ENCODE data around the gene COL21A1. TPM values are rescaled to one million over a fixed set of nuclear protein-coding genes. Genes with fewer than 3 reads are reported as not detected.
A peak's percentile ranks its signal among the peaks of the same experiment; 100 is the strongest.

COL21A1 gene
- polyA plus RNA-seq, 1 donor: 103 TPM

- DNase-seq: no peak
Measured at GRCh38 chr6:56104591-56104990, 142.8 kb downstream of the COL21A1 start.

- DNase-seq: no peak
Measured at GRCh38 chr6:56102216-56102615, 145.2 kb downstream of the COL21A1 start.

- no peak for DNase-seq
Measured at GRCh38 chr6:56101141-56101553, 146.2 kb downstream of the COL21A1 start.

- DNase-seq: no peak
Measured at GRCh38 chr6:56096946-56097621, 150.3 kb downstream of the COL21A1 start.

- DNase-seq: no peak
Measured at GRCh38 chr6:56096541-56096940, 150.8 kb downstream of the COL21A1 start.

GRCh38 chr6:56093776-56094175 lies 153.6 kb downstream of the COL21A1 start:
- no peak for DNase-seq

GRCh38 chr6:56091159-56091869 lies 156.1 kb downstream of the COL21A1 start:
- no peak for DNase-seq

GRCh38 chr6:56088641-56089040 lies 158.7 kb downstream of the COL21A1 start:
- DNase-seq: no peak

- DNase-seq: no peak
Measured at GRCh38 chr6:56087421-56087820, 160.0 kb downstream of the COL21A1 start.

GRCh38 chr6:56079751-56080540 lies 167.4 kb downstream of the COL21A1 start:
- DNase-seq: no peak

GRCh38 chr6:56076033-56076432 lies 171.3 kb downstream of the COL21A1 start:
- DNase-seq: no peak

- no peak for DNase-seq
Measured at GRCh38 chr6:56073761-56074160, 173.6 kb downstream of the COL21A1 start.

GRCh38 chr6:56073315-56073714 lies 174.1 kb downstream of the COL21A1 start:
- DNase-seq: no peak

- no peak for DNase-seq
Measured at GRCh38 chr6:56072856-56073255, 174.5 kb downstream of the COL21A1 start.

GRCh38 chr6:56065408-56065807 lies 182.0 kb downstream of the COL21A1 start:
- no peak for DNase-seq

GRCh38 chr6:56062836-56063235 lies 184.5 kb downstream of the COL21A1 start:
- DNase-seq: peak; percentile 56

- no peak for DNase-seq
Measured at GRCh38 chr6:56058636-56059035, 188.7 kb downstream of the COL21A1 start.

- DNase-seq: no peak
Measured at GRCh38 chr6:56055081-56055704, 192.2 kb downstream of the COL21A1 start.

GRCh38 chr6:56051202-56051598 lies 196.2 kb downstream of the COL21A1 start:
- no peak for DNase-seq

GRCh38 chr6:56050530-56051201 lies 196.7 kb downstream of the COL21A1 start:
- DNase-seq: no peak

- DNase-seq: no peak
Measured at GRCh38 chr6:56048601-56049000, 198.8 kb downstream of the COL21A1 start.

- DNase-seq: no peak
Measured at GRCh38 chr6:56047931-56048540, 199.3 kb downstream of the COL21A1 start.
